SK-N-MC (cell line): ENCODE results near the gene IRF6.

Experiments
- DNase-seq: peaks from one replicate; pipeline ENCODE4 v3.0.0-alpha.2; 2011; ENCODE audit warnings: low read depth, low spot score
- H3K27ac ChIP-seq: fragments of 200-600 bp; sonication (generic); 2 replicates; pipeline ENCODE4 v1.5.1; 2016; ENCODE audit warnings: mixed run types
- H3K36me3 ChIP-seq: fragments of 200-600 bp; sonication (generic); 2 replicates; pipeline ENCODE4 v1.6.1; 2017; ENCODE audit warnings: antibody characterized with exemption, low read length, mixed read lengths; ENCODE audit not compliant: insufficient read depth
- H3K4me3 ChIP-seq: fragments of 200-600 bp; sonication (generic); 2 replicates; pipeline ENCODE4 v1.5.1; 2016
- H3K9ac ChIP-seq: fragments of 200-600 bp; sonication (generic); 2 replicates; pipeline ENCODE4 v1.8.0; 2017; ENCODE audit warnings: mixed run types, mixed read lengths; ENCODE audit not compliant: insufficient read length
- H3K9me3 ChIP-seq: fragments of 200-600 bp; sonication (generic); 2 replicates; pipeline ENCODE4 v1.6.1; 2017; ENCODE audit warnings: low read depth, mild to moderate bottlenecking, antibody characterized with exemption, low read length, moderate library complexity, mixed read lengths
- EZH2 ChIP-seq: fragments of 200-600 bp; sonication (generic); IDR thresholded peaks from one replicate; pipeline ENCODE4 v1.6.1; 2017; ENCODE audit warnings: antibody characterized with exemption
- FOXP2 ChIP-seq: optimal IDR thresholded peaks from 2 replicates; pipeline ENCODE3; 2011; ENCODE audit warnings: mild to moderate bottlenecking, moderate library complexity; ENCODE audit not compliant: insufficient read depth; ENCODE audit errors: extremely low read length, control extremely low read depth
- POLR2AphosphoS5 ChIP-seq: IDR thresholded peaks from 2 replicates; pipeline ENCODE4 v1.6.1; 2012; ENCODE audit warnings: mild to moderate bottlenecking, low read depth, low read length, borderline replicate concordance

The IRF6 gene

DNA sequence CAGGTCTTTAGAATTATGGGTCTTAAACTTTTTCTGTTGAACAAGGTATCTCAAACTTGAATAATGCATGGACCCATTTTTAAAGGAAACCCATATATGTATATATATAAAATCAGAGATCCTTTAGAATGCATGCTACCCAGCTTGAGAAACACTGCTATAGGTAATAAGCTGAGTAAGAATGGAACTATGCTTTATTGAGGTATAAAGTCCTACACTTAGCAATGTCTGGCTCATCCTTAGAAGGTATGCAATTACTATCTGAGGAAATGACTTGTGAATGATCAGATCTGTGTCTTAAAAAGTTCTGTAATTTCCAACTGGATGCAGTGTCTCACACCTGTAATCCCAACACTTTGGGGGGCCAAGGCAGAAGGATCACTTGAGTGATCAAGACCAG is 38.8 kb downstream of the IRF6 start:
- DNase-seq, result no peak
- TF ChIP-seq POLR2AphosphoS5, result no peak
- TF ChIP-seq FOXP2, result no peak
- no peak for TF ChIP-seq EZH2
- no peak overlapping the region for H3K4me3 ChIP-seq
- no peak overlapping the region for H3K27ac ChIP-seq
- no peaks in the 10 kb centered on the region for H3K9me3 ChIP-seq
- H3K36me3 ChIP-seq, result no peaks in the 10 kb centered on the region
- H3K9ac ChIP-seq, result no peak overlapping the region

DNA sequence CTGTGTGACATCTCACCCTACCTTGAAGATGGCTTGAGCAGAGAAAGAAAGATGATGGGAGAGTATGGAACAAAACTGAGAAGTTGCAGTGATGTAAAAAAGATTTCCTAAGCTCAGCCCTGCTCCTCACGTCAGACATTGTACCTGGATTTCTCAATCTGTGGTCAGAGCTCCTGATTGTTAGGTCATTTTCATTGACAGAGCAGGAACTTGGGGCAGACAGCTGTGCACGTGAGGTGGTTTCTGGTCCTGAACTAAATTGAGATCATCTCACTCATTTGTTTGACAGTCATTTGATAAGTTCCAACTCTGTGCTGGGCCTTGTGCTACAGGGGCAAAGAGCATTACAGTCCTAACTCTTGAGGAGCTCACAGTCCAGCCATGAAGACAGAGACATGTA is 39.9 kb downstream of the IRF6 start:
- no peak overlapping the region for H3K27ac ChIP-seq
- no peak for TF ChIP-seq POLR2AphosphoS5
- TF ChIP-seq EZH2, result no peak
- no peak for TF ChIP-seq FOXP2
- H3K4me3 ChIP-seq, result no peak overlapping the region
- H3K9ac ChIP-seq, result no peak overlapping the region
- H3K9me3 ChIP-seq, result no peaks in the 10 kb centered on the region
- H3K36me3 ChIP-seq, result no peaks in the 10 kb centered on the region
- DNase-seq, result no peak

DNA sequence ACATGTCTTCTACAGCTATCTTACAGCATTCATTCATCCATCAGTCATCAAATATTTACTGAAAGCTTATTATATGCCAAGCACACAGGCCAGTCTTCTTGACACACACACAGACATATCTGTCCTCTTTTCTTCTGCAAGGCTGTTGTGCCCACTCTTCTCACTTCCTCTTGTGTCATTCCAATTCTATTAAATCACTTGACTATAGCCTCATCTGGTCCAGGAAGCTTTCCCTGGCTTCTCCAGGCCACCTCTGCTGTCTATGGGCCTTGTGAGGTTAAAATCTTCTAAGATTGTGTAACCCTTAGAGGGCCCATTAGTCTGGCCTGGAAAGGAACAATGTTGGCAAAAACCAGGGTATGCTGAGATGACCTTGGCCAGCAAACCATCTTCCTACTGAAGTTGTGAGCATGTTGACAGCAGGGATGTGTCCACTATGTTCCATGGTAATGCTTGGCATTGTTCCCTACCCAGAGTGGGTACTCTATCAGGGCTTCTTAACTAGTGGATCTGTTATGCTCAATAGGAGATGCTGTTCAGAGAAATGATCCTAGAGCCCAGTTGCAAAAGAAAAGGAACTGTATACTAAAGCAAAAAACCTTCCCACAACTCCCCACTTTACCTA is 44.8 kb downstream of the IRF6 start:
- no peak for DNase-seq
- no peak for TF ChIP-seq EZH2
- TF ChIP-seq FOXP2, result no peak
- TF ChIP-seq POLR2AphosphoS5, result no peak
- H3K9ac ChIP-seq, result no peak overlapping the region
- no peak overlapping the region for H3K4me3 ChIP-seq
- no peaks in the 10 kb centered on the region for H3K36me3 ChIP-seq
- H3K9me3 ChIP-seq, result no peaks in the 10 kb centered on the region
- no peak overlapping the region for H3K27ac ChIP-seq

DNA sequence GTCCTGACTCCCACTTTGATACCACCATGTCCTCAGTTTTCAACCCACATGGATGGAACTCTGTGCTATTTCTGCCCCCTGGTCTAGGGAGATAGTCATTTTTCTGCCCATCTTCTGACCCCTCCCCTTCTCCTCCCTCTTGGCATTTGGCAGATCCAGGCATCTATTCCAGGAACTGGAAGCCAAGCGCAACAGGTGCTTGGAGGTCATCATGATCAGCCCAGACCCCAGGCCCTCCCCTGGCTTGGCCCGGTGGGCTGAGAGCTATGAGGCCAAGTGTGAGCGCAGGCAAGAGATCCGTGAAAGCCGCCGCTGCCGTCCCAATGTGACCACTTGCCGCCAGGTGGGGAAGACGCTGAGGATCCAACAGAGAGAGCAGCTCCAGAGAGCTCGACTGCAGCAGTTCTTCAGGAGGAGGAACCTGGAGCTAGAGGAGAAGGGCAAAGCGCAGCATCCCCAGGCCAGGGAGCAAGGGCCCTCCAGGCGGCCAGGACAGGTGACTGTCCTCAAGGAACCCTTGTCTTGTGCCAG is 46.0 kb downstream of the IRF6 start:
- TF ChIP-seq FOXP2 (no peak), POLR2AphosphoS5 (no peak), EZH2 (no peak)
- Histone ChIP-seq H3K9me3 (no peaks in the 10 kb centered on the region), H3K36me3 (no peaks in the 10 kb centered on the region)

DNA sequence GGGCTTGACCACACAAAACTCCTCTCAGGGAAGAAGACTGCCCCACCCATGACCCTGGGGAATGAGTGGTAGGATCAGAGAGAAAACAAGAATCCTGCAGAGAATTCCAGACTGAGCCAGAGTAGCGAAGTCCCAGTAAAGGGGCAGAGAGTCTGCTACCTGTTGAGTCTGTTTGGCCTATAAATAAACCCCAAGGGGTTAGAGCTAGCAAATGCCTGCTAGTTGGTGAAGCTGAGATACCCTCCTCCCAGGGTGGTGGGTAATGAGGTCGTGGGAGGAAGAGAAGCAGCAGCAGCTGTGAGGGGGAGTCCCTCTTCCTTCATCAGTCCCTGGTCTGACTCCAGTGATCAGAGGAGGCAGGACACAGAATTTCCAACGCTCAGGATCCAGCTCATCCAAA is 47.5 kb downstream of the IRF6 start:
- TF ChIP-seq POLR2AphosphoS5, result no peak
- TF ChIP-seq EZH2, result no peak
- TF ChIP-seq FOXP2, result no peak
- Histone ChIP-seq H3K4me3 (no peak overlapping the region), H3K9ac (no peak overlapping the region), H3K27ac (no peak overlapping the region), H3K36me3 (no peaks in the 10 kb centered on the region), H3K9me3 (no peaks in the 10 kb centered on the region)
- no peak for DNase-seq

More for the DNA sequence above, 46.0 kb downstream of the IRF6 start:
- Histone ChIP-seq H3K27ac (no peak overlapping the region), H3K4me3 (no peak overlapping the region), H3K9ac (no peak overlapping the region)
- no peak for DNase-seq

DNA sequence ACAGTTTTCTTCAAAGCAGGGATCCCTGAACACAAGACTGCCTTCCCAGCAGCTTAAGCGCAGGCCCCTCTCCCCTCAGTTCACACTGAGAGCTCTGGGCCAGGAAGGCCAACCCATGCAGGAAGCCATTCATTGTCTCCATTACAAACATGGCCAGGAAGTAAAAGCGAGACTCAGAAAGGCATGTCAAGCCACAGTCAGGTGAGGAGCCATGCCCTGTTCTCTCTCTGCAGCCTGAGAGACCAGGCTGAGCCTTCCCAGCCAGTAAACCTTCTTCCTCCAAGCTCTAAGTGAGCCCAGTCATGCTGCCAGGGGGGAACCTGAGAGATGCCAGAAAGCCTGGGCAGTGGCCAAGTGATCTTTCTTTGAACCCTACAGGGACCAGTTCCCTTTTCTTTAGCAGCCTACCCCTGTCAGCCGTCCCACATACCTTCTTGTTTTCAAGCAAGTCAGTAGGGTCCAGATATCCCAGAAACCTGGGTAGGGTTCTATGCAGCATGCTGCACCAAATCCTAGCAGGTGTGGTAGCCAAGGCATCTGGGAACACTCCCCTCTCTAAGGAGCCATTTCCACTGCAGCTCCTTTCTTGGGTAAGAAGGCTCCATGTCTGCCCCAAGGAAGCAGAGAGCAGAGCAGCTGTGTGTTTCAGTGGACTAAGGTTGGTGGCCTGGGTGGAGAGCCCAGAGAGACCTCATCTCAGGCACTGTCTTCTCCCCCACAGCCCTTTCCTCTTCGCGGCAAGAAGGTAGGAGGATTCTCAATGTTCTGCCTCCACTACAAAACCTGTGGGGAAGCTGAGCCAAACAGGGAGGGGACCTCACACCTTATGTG is 49.1 kb downstream of the IRF6 start:
- no peak for DNase-seq
- H3K27ac ChIP-seq, result no peak overlapping the region
- no peak overlapping the region for H3K9ac ChIP-seq
- H3K36me3 ChIP-seq, result no peaks in the 10 kb centered on the region
- H3K9me3 ChIP-seq, result no peaks in the 10 kb centered on the region
- no peak overlapping the region for H3K4me3 ChIP-seq
- TF ChIP-seq EZH2, result no peak
- no peak for TF ChIP-seq POLR2AphosphoS5
- no peak for TF ChIP-seq FOXP2

DNA sequence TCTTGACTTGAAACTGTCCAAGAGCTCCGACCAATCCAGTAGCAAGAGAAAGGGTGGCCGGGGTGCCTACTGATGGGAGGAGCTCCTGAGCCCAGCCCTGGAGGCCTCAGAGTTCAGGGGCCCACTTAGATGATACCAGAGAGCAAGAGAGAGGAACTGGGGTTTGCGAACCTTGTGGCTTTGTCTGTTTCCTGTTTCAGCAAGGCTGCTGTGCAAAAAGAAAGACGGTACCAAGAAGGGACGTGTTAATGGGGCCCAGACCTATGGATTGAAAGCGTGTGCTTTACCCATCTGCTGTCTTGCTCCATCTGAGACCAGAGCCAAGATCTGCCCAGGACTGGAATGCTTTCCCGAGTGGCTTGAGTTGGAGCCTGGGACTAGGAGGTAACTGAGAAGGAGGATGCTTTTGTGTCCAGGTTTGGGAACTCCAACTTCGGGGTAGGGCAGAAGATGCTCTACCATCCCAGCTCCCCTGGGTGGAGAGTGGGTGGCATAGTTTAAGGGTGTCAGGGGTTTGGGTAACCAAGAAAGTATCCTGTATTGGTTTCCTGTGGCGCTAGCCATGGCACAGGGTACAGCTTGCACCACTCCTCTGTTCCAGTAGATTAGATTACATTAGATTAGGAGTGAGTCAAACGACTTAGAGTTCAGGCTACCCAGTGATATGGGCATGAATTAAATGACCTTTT is 49.9 kb downstream of the IRF6 start, which contains the start of gene TRAF3IP3:
Gene TRAF3IP3, plus strand, starts transcription at position 128 of the 689 bp plus-strand sequence. CDS start 3,987 bp downstream, outside the sequence.
- no peak within 1 kb of the TSS for H3K4me3 ChIP-seq
- H3K27ac ChIP-seq, result no peak within 1 kb of the TSS
- H3K36me3 ChIP-seq, result no peaks in the 10 kb centered on the region
- no peaks in the 10 kb centered on the region for H3K9me3 ChIP-seq
- DNase-seq, result no peak
- TF ChIP-seq FOXP2 (no peak), EZH2 (no peak), POLR2AphosphoS5 (no peak)
- H3K9ac ChIP-seq, result no peak within 1 kb of the TSS

DNA sequence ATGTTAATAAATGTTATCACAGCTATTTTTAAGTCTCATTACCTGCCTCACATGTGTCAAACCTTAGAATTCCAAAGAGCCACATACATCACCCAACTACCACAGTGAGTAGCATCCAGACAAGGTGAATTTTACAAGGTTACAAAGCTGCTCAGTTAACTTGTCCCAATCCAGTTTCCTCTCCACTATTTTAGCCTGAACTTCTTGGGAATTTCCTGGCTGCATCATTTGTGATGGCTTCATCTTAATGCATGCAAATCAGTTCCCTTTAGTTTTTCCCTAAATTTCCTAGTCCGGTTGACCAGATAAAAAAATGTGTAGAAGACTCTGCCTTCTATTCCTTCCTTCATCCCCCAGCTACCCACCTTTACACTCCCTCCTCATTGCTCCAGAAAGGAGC is 50.7 kb downstream of the IRF6 start:
- H3K4me3 ChIP-seq, result no peak overlapping the region
- DNase-seq, result no peak
- no peak overlapping the region for H3K9ac ChIP-seq
- H3K27ac ChIP-seq, result no peak overlapping the region
- TF ChIP-seq FOXP2, result no peak
- no peak for TF ChIP-seq POLR2AphosphoS5
- H3K36me3 ChIP-seq, result no peaks in the 10 kb centered on the region
- no peaks in the 10 kb centered on the region for H3K9me3 ChIP-seq
